Esophagus muscularis mucosa (tissue), 4 donors: Measurements from ENCODE around the gene SPATA20.

Source experiments
- CTCF ChIP-seq, 3 experiments: fragments of 200-600 bp in 2 of 3; fragments of 450-650 bp in 1 of 3; sonication (generic) in 2 of 3; IDR thresholded peaks; one replicate each; pipeline ENCODE4 v1.5.1; 2017 to 2019; ENCODE audit warnings: antibody characterized with exemption in 3 of 3, mild to moderate bottlenecking in 2 of 3, moderate library complexity in 1 of 3
- EP300 ChIP-seq: sonication (generic); formaldehyde crosslinking; IDR thresholded peaks from one replicate; pipeline ENCODE4 v1.6.1; 2017; ENCODE audit warnings: antibody characterized with exemption
- POLR2A ChIP-seq: fragments of 450-650 bp; IDR thresholded peaks from one replicate; pipeline ENCODE4 v1.6.1; 2017; ENCODE audit warnings: antibody characterized with exemption, moderate library complexity, mild to moderate bottlenecking, low read depth
- POLR2AphosphoS5 ChIP-seq, 2 donors: sonication (generic); formaldehyde crosslinking; IDR thresholded peaks; one replicate each; pipeline ENCODE4 v1.6.1; 2017; ENCODE audit warnings: antibody characterized with exemption in 2 of 2

DNA sequence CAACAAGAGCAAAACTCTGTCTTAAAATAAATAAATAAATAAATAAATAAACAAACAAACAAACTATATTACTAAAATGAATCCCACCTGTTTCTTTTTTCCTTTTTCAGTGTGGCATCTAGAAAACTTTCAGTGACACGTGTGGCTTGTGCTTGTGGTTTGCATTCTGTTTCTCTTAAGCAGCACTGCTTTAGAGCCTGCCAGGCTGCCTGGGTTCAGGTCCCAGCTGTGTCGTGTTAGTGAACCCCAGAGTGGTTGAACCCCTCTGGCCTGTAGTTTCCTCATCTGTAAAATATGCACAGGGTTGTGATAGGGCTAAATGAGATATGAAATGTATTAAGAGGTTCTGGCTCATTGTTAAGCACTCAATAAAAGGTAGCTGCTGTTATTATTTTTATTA is 26.5 kb upstream of the SPATA20 start:
- TF ChIP-seq CTCF (IDR thresholded peaks at IDR 0.05) (no peak), POLR2A (no peak), POLR2AphosphoS5 (IDR thresholded peaks at IDR 0.05) (no peak), EP300 (no peak)
